ENCODE results near the gene EXOC6B. TPM values are rescaled to one million over a fixed set of nuclear protein-coding genes. Genes with fewer than 3 reads are reported as not detected.

Gene EXOC6B
- total RNA-seq, 2 donors from 2014 or later: 21.3 to 28.8 TPM

DNA sequence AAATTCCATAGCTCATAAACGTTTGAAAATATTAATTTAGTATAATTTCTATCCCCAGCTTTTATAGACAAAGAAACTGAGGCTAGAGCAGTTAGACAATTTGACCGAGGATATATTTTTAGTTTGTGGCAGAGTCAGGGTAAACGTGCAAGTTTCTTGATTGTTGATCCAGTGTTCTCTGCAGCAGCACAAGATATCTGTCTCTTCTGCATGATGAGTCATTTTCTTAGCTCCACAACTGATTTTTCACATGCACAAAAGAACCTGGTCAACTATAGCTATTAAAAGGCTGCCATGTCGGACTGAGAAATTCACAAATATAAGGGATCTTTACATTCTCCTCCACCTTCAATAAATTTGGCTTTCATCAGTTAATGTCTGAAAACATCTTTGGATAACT is 534.8 kb downstream of the EXOC6B start:
- no peaks in the 10 kb centered on the region for H3K36me3 ChIP-seq
- H3K9ac ChIP-seq (ENCODE audit: low read depth in 2 of 2, low read length in 2 of 2): no peak overlapping the region
- no peak overlapping the region for H3K4me3 ChIP-seq
- H3K27me3 ChIP-seq: no peaks in the 10 kb centered on the region
- H3K9me3 ChIP-seq: no peaks in the 10 kb centered on the region
- TF ChIP-seq, protein P1, sequence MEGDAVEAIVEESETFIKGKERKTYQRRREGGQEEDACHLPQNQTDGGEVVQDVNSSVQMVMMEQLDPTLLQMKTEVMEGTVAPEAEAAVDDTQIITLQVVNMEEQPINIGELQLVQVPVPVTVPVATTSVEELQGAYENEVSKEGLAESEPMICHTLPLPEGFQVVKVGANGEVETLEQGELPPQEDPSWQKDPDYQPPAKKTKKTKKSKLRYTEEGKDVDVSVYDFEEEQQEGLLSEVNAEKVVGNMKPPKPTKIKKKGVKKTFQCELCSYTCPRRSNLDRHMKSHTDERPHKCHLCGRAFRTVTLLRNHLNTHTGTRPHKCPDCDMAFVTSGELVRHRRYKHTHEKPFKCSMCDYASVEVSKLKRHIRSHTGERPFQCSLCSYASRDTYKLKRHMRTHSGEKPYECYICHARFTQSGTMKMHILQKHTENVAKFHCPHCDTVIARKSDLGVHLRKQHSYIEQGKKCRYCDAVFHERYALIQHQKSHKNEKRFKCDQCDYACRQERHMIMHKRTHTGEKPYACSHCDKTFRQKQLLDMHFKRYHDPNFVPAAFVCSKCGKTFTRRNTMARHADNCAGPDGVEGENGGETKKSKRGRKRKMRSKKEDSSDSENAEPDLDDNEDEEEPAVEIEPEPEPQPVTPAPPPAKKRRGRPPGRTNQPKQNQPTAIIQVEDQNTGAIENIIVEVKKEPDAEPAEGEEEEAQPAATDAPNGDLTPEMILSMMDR (IDR thresholded peaks at IDR 0.05): no peak
- H3K4me1 ChIP-seq: no peaks in the 10 kb centered on the region
- no peak for DNase-seq
- no peak overlapping the region for H3K27ac ChIP-seq
- intact Hi-C loops (cut with DNase I): no loop called here

DNA sequence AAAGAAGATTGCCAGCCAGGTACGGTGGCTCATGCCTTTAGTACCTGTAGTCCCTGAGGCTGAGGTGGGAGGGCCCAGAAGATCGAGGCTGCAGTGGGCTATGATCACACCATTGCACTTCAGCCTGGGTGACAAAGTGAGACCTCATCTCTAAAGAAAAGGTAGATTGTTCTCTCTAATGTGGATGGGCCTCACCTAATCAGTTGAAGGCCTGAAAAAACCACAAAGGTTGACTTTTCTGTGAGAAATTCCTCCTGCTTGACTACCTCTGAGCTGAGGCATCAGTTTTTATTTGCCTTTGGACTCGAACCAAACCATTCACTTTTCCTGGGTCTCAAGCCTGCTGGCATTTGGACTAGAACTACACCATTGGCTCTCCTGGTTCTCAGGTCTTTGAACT is 536.1 kb downstream of the EXOC6B start:
- TF ChIP-seq, protein P1 (IDR thresholded peaks at IDR 0.05): no peak
- no peaks in the 10 kb centered on the region for H3K4me1 ChIP-seq
- H3K27me3 ChIP-seq: no peaks in the 10 kb centered on the region
- no peaks in the 10 kb centered on the region for H3K9me3 ChIP-seq
- intact Hi-C loops (cut with DNase I): no loop called here
- DNase-seq: no peak
- H3K4me3 ChIP-seq: no peak overlapping the region
- H3K27ac ChIP-seq: no peak overlapping the region
- H3K9ac ChIP-seq (ENCODE audit: low read depth in 2 of 2, low read length in 2 of 2): no peak overlapping the region
- no peaks in the 10 kb centered on the region for H3K36me3 ChIP-seq

DNA sequence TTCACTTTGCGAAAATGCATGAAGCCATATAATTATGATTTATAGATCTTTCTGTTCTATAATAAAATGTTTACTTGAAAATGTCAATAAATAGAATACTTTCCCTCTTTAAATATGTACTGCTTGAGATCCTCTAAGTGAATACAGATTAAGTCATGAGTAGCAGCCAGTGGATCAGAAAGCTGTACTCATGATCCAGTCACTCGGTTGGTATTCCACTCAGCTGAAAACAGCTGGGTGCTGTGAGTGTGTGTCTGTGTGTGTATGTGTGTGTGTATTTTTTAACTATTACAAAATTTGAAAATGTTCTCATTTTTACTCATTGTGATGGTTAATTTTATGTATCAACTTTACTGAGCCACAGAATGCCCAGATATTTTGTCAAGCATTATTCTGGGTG is 536.5 kb downstream of the EXOC6B start:
- TF ChIP-seq, protein P1 (IDR thresholded peaks at IDR 0.05): no peak
- intact Hi-C loops (cut with DNase I): no loop called here
- H3K36me3 ChIP-seq: no peaks in the 10 kb centered on the region
- H3K4me3 ChIP-seq: no peak overlapping the region
- H3K27me3 ChIP-seq: no peaks in the 10 kb centered on the region
- no peaks in the 10 kb centered on the region for H3K9me3 ChIP-seq
- no peak for DNase-seq
- H3K27ac ChIP-seq: no peak overlapping the region
- H3K9ac ChIP-seq (ENCODE audit: low read depth in 2 of 2, low read length in 2 of 2): no peak overlapping the region
- no peaks in the 10 kb centered on the region for H3K4me1 ChIP-seq

DNA sequence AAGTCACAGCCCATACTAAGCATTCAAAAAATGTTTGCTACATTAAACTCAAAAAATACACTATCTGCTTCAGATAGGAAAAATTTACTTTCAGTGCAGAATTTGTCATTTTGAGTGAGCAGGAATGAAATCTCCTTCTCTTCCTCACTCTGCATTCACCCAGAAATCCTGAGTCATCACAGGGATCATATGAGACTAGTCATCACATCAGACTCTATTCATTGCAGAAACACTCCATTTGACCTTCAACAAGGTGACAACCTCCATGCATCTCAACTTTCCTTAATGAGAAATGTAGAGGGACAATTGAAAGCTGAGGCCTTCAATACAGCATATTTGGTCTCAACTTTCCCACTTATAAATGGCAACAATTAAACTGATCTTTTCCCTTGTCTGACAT is 547.8 kb downstream of the EXOC6B start:
- H3K4me3 ChIP-seq: no peak overlapping the region
- no peak for DNase-seq
- H3K27ac ChIP-seq: no peak overlapping the region
- no peaks in the 10 kb centered on the region for H3K36me3 ChIP-seq
- intact Hi-C loops (cut with DNase I): no loop called here
- TF ChIP-seq, protein P1 (IDR thresholded peaks at IDR 0.05): no peak
- H3K27me3 ChIP-seq: no peaks in the 10 kb centered on the region
- H3K4me1 ChIP-seq: peaks cover 5% of the 10 kb centered on the region
- no peaks in the 10 kb centered on the region for H3K9me3 ChIP-seq
- H3K9ac ChIP-seq (ENCODE audit: low read depth in 2 of 2, low read length in 2 of 2): no peak overlapping the region

DNA sequence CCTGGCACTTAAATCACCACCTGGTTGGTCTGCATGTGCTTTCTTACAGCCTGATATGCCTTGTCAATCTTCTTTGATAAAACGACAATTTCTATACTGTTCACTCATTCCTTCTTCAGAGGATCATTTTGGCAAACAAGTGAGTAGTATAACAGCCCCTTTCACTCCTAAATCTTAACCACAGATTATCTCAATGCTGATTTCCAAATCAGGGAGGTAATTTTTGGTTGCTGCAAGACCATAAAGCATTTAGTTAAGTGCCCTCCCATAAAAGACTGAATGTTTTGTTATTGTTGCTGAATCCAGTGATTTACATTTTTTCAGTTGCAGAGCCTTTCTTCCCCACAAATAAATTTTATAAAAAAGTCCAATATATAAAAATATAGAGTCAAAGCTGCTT is 549.0 kb downstream of the EXOC6B start:
- no peaks in the 10 kb centered on the region for H3K36me3 ChIP-seq
- H3K9me3 ChIP-seq: no peaks in the 10 kb centered on the region
- DNase-seq: no peak
- TF ChIP-seq, protein P1 (IDR thresholded peaks at IDR 0.05): no peak
- peaks cover 5% of the 10 kb centered on the region for H3K4me1 ChIP-seq
- no peak overlapping the region for H3K27ac ChIP-seq
- no peaks in the 10 kb centered on the region for H3K27me3 ChIP-seq
- no peak overlapping the region for H3K4me3 ChIP-seq
- no peak overlapping the region for H3K9ac ChIP-seq (ENCODE audit: low read depth in 2 of 2, low read length in 2 of 2)
- intact Hi-C loops (cut with DNase I): no loop called here

DNA sequence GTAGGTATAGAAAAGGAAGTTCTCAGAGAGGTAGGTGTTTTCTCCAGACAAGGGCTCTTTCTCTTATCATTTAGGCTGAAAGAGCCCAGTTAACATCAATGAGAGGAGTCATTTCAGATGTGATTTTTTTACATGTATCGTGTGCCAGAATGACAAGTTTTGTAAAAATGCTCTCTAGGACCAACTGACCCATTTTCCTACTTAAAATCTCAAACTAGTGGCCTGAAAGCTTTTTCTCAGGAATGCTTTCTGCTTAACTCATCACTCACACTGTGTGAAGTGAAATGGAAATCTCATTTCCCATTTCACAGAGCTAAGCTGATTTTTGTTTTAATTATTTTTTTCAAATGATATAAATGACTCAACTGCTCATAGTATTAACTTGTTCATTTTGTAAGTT is 549.5 kb downstream of the EXOC6B start:
- Histone ChIP-seq H3K27me3 (no peaks in the 10 kb centered on the region), H3K4me3 (no peak overlapping the region), H3K27ac (no peak overlapping the region), H3K4me1 (peaks cover 5% of the 10 kb centered on the region), H3K36me3 (no peaks in the 10 kb centered on the region), H3K9ac (ENCODE audit: low read depth in 2 of 2, low read length in 2 of 2) (no peak overlapping the region), H3K9me3 (no peaks in the 10 kb centered on the region)
- TF ChIP-seq, protein P1 (IDR thresholded peaks at IDR 0.05): no peak
- intact Hi-C loops (cut with DNase I): no loop called here
- DNase-seq: no peak
